GM18507 (cell line): ENCODE measurements around the gene LIF.
A peak's percentile ranks its signal among the peaks of the same experiment; 100 is the strongest.
"Not testable (repeated sequence)": the region's sequence is repeated elsewhere in the genome, so short reads cannot be mapped to it uniquely, and the experiment has no call there.

Source experiments
- DNase-seq: peaks from one replicate; pipeline ENCODE4 v3.0.0; 2011; ENCODE audit warnings: low read depth; ENCODE audit not compliant: insufficient read length; ENCODE audit errors: extremely low spot score
- FAIRE-seq: peaks from 2 replicates; lab custom pipeline; 2011; peaks lifted over from hg19 to GRCh38; lab: Jason Lieb, UNC

Gene LIF

GRCh38 chr22:30248484-30248883 lies 1.9 kb upstream of the LIF start:
- no peak for FAIRE-seq

GRCh38 chr22:30247974-30248373 lies 1.4 kb upstream of the LIF start:
- no peak for DNase-seq
- no peak for FAIRE-seq

More at GRCh38 chr22:30248484-30248883, 1.9 kb upstream of the LIF start:
- DNase-seq = no peak

- DNase-seq (no peak), FAIRE-seq (no peak)
These were observed 1.0 kb upstream of the LIF start for GRCh38 chr22:30247561-30247960.

GRCh38 chr22:30246814-30247376 lies 336 bp upstream of the LIF start:
- FAIRE-seq (no peak), DNase-seq (no peak)

GRCh38 chr22:30245181-30245984 lies 1.2 kb downstream of the LIF start:
- no peak for DNase-seq

GRCh38 chr22:30244641-30245040 lies 1.9 kb downstream of the LIF start:
- no peak for FAIRE-seq
- DNase-seq = no peak

More at GRCh38 chr22:30245181-30245984, 1.2 kb downstream of the LIF start:
- FAIRE-seq = peak; percentile 12

GRCh38 chr22:30244066-30244465 lies 2.5 kb downstream of the LIF start:
- FAIRE-seq = no peak
- DNase-seq = no peak

- DNase-seq (no peak), FAIRE-seq (no peak)
These were observed 2.9 kb downstream of the LIF start for GRCh38 chr22:30243661-30244060.

GRCh38 chr22:30241576-30242371 lies 4.8 kb downstream of the LIF start:
- FAIRE-seq = no peak

GRCh38 chr22:30240541-30241417 lies 5.8 kb downstream of the LIF start:
- peak; percentile 41 for FAIRE-seq
- DNase-seq = no peak

More at GRCh38 chr22:30241576-30242371, 4.8 kb downstream of the LIF start:
- no peak for DNase-seq

GRCh38 chr22:30239488-30240405 lies 6.8 kb downstream of the LIF start:
- FAIRE-seq (no peak), DNase-seq (no peak)

GRCh38 chr22:30238661-30239487 lies 7.7 kb downstream of the LIF start:
- DNase-seq (no peak), FAIRE-seq (no peak)

- FAIRE-seq (no peak), DNase-seq (no peak)
These were observed 8.4 kb downstream of the LIF start for GRCh38 chr22:30238136-30238535.

GRCh38 chr22:30236875-30237274 lies 9.7 kb downstream of the LIF start:
- FAIRE-seq = no peak
- no peak for DNase-seq

- DNase-seq (no peak), FAIRE-seq (no peak)
These were observed 10.8 kb downstream of the LIF start for GRCh38 chr22:30235687-30236170.

- FAIRE-seq (no peak), DNase-seq (no peak)
These were observed 11.6 kb downstream of the LIF start for GRCh38 chr22:30234786-30235470.

- not testable (repeated sequence) for FAIRE-seq, DNase-seq
These were observed 12.2 kb downstream of the LIF start for GRCh38 chr22:30234325-30234724.
